ENCODE measurements around the gene GRM7. TPM values are rescaled to one million over a fixed set of nuclear protein-coding genes. Genes with fewer than 3 reads are reported as not detected.

Gene GRM7
- under 0.01 and 0.22 TPM in 2 replicates for total RNA-seq

GRCh38 chr3:6860954-6861624 is at the start of gene GRM7:
TSS of gene GRM7 (plus strand) at chr3:6861115.

